Measurements from ENCODE around the gene NPIPA3.
"Not testable (repeated sequence)": the region's sequence is repeated elsewhere in the genome, so short reads cannot be mapped to it uniquely, and the experiment has no call there.

NPIPA3 gene

DNA sequence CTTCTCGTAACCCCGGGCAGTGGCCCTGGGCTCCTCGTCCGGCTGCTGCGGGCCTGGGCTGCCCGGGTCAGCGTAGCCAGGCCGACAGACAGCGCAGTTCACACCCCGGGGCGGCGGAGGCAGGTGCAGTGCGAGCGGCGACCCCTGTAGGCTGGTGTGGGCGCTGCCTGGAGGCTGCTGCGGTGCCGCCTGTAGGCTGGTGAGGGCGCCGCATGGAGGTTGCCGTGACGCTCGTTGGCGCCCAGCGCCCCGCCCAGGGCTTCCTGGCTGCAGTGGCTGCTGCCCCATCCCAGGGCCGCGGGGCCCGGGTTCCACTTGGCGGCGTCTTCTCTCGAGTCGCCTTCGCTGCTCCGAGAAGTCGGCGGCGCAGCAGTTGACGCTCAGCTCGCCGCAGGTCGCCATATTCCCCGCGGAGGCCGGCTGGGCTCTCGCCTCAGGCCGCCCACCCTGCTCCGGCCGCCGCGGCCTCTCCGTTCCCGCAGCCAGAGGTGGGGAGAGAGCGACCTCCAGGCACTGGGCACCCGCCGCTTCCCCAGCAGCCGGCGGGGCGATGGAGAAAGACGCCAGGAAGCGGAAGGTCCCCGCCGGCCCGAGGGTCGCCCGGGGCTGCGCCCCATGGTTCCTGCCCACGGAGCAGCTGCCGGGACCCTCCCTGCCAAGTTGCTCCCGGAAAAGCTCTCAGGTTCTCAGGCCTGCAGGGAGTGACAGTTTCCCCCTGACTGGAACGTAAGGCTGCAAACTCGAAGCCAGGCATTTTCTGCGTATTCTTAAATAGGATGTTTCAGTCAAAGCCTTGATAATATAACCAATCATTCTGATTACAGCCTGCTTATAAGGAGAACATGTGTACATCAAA, at the start of gene NPIPA3:
Gene NPIPA3 (plus strand): TSS at position 256 of the 856 bp plus-strand sequence. CDS start 5,533 bp downstream, outside the sequence.
- H3K4me1 ChIP-seq (ENCODE audit: control insufficient read depth, insufficient read depth, low read length); H3K9ac ChIP-seq (ENCODE audit: low read length); H3K36me3 ChIP-seq (ENCODE audit: control insufficient read depth, insufficient read depth, low read length): not testable (repeated sequence)

DNA sequence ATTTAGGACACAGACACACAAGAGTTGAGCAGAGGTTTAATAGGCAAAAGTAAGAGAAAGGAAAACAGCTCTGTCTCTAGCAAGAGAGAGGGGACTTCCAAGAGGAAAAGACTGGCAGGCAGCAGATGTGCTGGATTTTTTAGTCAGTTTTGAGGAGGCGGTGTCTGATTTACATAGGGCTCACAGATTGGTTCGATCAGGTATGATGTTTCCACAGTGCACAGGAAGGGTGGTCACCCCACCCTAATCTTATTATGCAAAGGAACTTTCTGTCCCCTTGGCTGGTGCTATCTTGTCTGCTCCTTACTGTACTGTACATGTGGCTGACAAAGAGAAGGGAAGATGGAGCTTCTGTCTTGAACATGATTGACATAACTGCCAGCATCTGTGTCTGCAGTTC, 45.1 kb upstream of the NPIPA3 start:
- Histone ChIP-seq H3K4me3 (ENCODE audit: low read depth, low read length) (no peak overlapping the region), H3K27ac (ENCODE audit: low read depth, low read length) (no peak overlapping the region), H3K4me1 (ENCODE audit: control insufficient read depth, insufficient read depth, low read length) (no peaks in the 10 kb centered on the region), H3K9me3 (ENCODE audit: control insufficient read depth, insufficient read depth, low read depth, low read length) (no peaks in the 10 kb centered on the region), H3K27me3 (ENCODE audit: control insufficient read depth, insufficient read depth, low read length) (no peaks in the 10 kb centered on the region), H3K36me3 (ENCODE audit: control insufficient read depth, insufficient read depth, low read length) (peaks cover 67% of the 10 kb centered on the region), H3K9ac (ENCODE audit: low read length) (no peak overlapping the region)

More for the DNA sequence above, at the start of gene NPIPA3:
- not testable (repeated sequence) for H3K4me3 ChIP-seq (ENCODE audit: low read depth, low read length); H3K27me3 ChIP-seq (ENCODE audit: control insufficient read depth, insufficient read depth, low read length); H3K9me3 ChIP-seq (ENCODE audit: control insufficient read depth, insufficient read depth, low read depth, low read length); H3K27ac ChIP-seq (ENCODE audit: low read depth, low read length)

DNA sequence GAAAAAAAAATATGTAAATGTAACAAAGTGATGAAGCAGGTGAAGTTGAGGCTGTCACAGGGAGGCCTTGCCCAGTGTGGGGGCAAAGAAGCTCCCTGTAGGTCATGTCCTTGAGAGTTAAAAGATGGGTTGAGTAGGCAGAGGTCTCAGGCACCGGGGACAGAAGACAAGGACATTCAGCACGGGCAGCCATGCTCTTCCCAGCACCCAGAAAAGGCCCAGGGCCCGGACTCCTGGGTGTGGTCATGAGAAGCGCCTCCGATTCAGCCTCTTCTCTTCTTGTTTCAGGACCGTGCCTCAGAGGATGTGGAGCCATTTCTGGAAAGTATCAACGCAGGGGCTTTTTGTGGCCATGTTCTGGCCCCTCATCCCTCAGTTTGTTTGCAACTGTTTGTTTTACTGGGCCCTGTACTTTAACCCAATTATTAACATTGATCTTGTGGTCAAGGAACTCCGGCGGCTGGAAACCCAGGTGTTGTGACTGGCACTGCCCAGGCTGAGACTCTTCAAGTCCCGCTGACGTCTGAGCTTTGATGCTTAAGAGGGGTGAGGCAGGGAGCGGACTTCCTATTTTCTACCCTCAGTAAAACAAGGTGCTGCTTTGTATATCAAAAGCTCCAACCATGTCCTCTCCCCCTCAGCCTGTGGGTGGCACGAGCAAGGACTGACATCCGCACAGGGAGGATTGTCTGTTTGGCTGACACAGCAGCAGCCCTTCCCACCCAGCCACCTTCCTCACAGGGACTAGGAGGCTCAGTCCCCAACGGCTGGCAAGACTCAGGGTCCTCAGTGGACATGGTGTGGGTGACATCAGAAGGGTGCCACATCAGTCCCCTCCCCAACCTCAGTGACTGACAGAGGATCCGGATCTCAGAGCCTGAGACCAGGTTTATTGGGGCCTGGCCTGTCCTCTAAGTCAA, 35.6 kb upstream of the NPIPA3 start:
- H3K4me1 ChIP-seq (ENCODE audit: control insufficient read depth, insufficient read depth, low read length), result no peaks in the 10 kb centered on the region
- H3K36me3 ChIP-seq (ENCODE audit: control insufficient read depth, insufficient read depth, low read length), result peaks cover 58% of the 10 kb centered on the region
- H3K9me3 ChIP-seq (ENCODE audit: control insufficient read depth, insufficient read depth, low read depth, low read length), result no peaks in the 10 kb centered on the region
- H3K4me3 ChIP-seq (ENCODE audit: low read depth, low read length), result no peak overlapping the region
- H3K9ac ChIP-seq (ENCODE audit: low read length), result no peak overlapping the region
- H3K27me3 ChIP-seq (ENCODE audit: control insufficient read depth, insufficient read depth, low read length), result no peaks in the 10 kb centered on the region
- H3K27ac ChIP-seq (ENCODE audit: low read depth, low read length), result no peak overlapping the region

DNA sequence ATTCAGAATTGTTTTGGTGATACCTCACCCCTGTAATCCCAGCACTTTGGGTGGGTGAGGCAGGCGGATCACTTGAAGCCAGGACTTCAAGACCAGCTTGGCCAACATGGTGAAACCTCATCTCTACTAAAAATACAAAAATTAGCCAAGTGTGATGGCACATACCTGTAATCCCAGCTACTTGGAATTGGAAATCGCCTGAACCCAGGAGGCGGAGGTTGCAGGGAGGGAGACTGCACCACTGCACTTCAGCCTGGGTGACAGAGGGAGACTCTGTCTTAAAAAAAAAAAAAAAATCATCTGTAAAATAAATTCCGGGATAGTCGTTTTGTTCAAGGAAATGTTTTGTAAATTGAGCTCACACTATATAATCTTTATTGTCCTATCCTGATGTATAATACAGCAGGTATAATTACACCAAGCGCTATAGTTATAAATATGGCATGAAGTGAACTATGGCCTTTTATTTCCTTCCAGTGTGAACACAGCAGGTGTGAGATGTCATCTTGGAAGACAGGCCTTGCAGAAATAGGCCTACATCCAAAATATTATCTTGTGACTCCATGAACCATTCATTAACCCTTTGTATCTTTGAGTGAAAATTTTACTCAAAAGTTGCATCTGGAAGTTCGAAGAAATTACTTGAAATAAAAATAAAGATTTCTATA, 34.5 kb upstream of the NPIPA3 start:
- Histone ChIP-seq H3K9me3 (ENCODE audit: control insufficient read depth, insufficient read depth, low read depth, low read length) (no peaks in the 10 kb centered on the region), H3K27ac (ENCODE audit: low read depth, low read length) (no peak overlapping the region), H3K9ac (ENCODE audit: low read length) (no peak overlapping the region), H3K27me3 (ENCODE audit: control insufficient read depth, insufficient read depth, low read length) (no peaks in the 10 kb centered on the region), H3K4me3 (ENCODE audit: low read depth, low read length) (no peak overlapping the region), H3K36me3 (ENCODE audit: control insufficient read depth, insufficient read depth, low read length) (peaks cover 51% of the 10 kb centered on the region), H3K4me1 (ENCODE audit: control insufficient read depth, insufficient read depth, low read length) (no peaks in the 10 kb centered on the region)

GRCh38 chr16:14669776-14670175, 33.4 kb upstream of the NPIPA3 start:
- H3K9me3 ChIP-seq (ENCODE audit: control insufficient read depth, insufficient read depth, low read depth, low read length), result no peaks in the 10 kb centered on the region
- peaks cover 41% of the 10 kb centered on the region for H3K36me3 ChIP-seq (ENCODE audit: control insufficient read depth, insufficient read depth, low read length)
- no peak overlapping the region for H3K27ac ChIP-seq (ENCODE audit: low read depth, low read length)
- no peak overlapping the region for H3K9ac ChIP-seq (ENCODE audit: low read length)
- H3K4me3 ChIP-seq (ENCODE audit: low read depth, low read length), result no peak overlapping the region
- H3K4me1 ChIP-seq (ENCODE audit: control insufficient read depth, insufficient read depth, low read length), result no peaks in the 10 kb centered on the region
- no peaks in the 10 kb centered on the region for H3K27me3 ChIP-seq (ENCODE audit: control insufficient read depth, insufficient read depth, low read length)

- Histone ChIP-seq H3K27me3 (ENCODE audit: control insufficient read depth, insufficient read depth, low read length) (no peaks in the 10 kb centered on the region), H3K27ac (ENCODE audit: low read depth, low read length) (no peak overlapping the region), H3K9me3 (ENCODE audit: control insufficient read depth, insufficient read depth, low read depth, low read length) (no peaks in the 10 kb centered on the region), H3K9ac (ENCODE audit: low read length) (no peak overlapping the region), H3K4me3 (ENCODE audit: low read depth, low read length) (no peak overlapping the region), H3K36me3 (ENCODE audit: control insufficient read depth, insufficient read depth, low read length) (peaks cover 14% of the 10 kb centered on the region), H3K4me1 (ENCODE audit: control insufficient read depth, insufficient read depth, low read length) (no peaks in the 10 kb centered on the region)
Observed at GRCh38 chr16:14672403-14672971, 30.7 kb upstream of the NPIPA3 start.

GRCh38 chr16:14676633-14677032, 26.6 kb upstream of the NPIPA3 start:
- Histone ChIP-seq H3K4me3 (ENCODE audit: low read depth, low read length) (no peak overlapping the region), H3K36me3 (ENCODE audit: control insufficient read depth, insufficient read depth, low read length) (no peaks in the 10 kb centered on the region), H3K4me1 (ENCODE audit: control insufficient read depth, insufficient read depth, low read length) (no peaks in the 10 kb centered on the region), H3K27ac (ENCODE audit: low read depth, low read length) (no peak overlapping the region), H3K9ac (ENCODE audit: low read length) (no peak overlapping the region), H3K27me3 (ENCODE audit: control insufficient read depth, insufficient read depth, low read length) (no peaks in the 10 kb centered on the region), H3K9me3 (ENCODE audit: control insufficient read depth, insufficient read depth, low read depth, low read length) (no peaks in the 10 kb centered on the region)

GRCh38 chr16:14677627-14678026, 25.6 kb upstream of the NPIPA3 start:
- H3K9ac ChIP-seq (ENCODE audit: low read length), result no peak overlapping the region
- no peaks in the 10 kb centered on the region for H3K4me1 ChIP-seq (ENCODE audit: control insufficient read depth, insufficient read depth, low read length)
- no peaks in the 10 kb centered on the region for H3K9me3 ChIP-seq (ENCODE audit: control insufficient read depth, insufficient read depth, low read depth, low read length)
- no peaks in the 10 kb centered on the region for H3K27me3 ChIP-seq (ENCODE audit: control insufficient read depth, insufficient read depth, low read length)
- no peak overlapping the region for H3K4me3 ChIP-seq (ENCODE audit: low read depth, low read length)
- no peaks in the 10 kb centered on the region for H3K36me3 ChIP-seq (ENCODE audit: control insufficient read depth, insufficient read depth, low read length)
- H3K27ac ChIP-seq (ENCODE audit: low read depth, low read length), result no peak overlapping the region

DNA sequence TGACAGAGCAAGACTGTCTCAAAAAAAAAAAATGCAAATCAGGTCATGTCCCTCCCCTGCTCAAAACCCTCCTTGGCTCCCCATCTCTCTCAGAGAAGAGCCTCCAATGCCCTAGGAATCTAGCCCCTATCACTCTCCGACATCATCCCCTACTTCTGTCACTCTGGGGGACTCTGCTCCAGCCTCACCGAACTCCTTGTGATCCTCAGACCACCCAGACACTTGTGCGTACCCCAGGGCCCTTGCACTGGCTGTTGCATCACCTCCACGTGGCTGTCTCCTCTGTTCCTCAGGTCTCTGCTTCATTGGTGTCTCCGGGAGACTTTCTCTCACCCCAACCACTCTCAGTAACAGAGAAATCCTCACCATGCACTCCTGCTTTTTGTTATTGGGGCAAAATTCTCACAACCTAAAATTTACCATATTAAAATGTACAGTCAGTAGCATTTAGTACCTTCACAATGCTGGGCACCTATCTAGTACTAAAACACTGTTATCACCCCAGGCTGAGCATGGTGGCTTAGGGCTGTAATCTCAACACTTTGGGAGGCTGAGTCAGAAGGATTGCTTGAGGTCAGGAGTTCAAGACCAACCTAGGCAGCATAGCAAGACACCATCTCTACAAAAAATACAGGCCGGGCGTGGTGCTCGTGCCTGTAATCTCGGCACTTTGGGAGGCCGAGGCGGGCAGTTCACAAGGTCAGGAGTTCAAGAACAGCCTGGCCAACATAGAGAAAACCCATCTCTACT, 24.3 kb upstream of the NPIPA3 start:
- Histone ChIP-seq H3K9me3 (ENCODE audit: control insufficient read depth, insufficient read depth, low read depth, low read length) (no peaks in the 10 kb centered on the region), H3K4me3 (ENCODE audit: low read depth, low read length) (no peak overlapping the region), H3K36me3 (ENCODE audit: control insufficient read depth, insufficient read depth, low read length) (no peaks in the 10 kb centered on the region), H3K27ac (ENCODE audit: low read depth, low read length) (no peak overlapping the region), H3K27me3 (ENCODE audit: control insufficient read depth, insufficient read depth, low read length) (no peaks in the 10 kb centered on the region), H3K4me1 (ENCODE audit: control insufficient read depth, insufficient read depth, low read length) (no peaks in the 10 kb centered on the region), H3K9ac (ENCODE audit: low read length) (no peak overlapping the region)

- H3K9me3 ChIP-seq (ENCODE audit: control insufficient read depth, insufficient read depth, low read depth, low read length); H3K4me3 ChIP-seq (ENCODE audit: low read depth, low read length); H3K4me1 ChIP-seq (ENCODE audit: control insufficient read depth, insufficient read depth, low read length); H3K9ac ChIP-seq (ENCODE audit: low read length); H3K27me3 ChIP-seq (ENCODE audit: control insufficient read depth, insufficient read depth, low read length); H3K27ac ChIP-seq (ENCODE audit: low read depth, low read length); H3K36me3 ChIP-seq (ENCODE audit: control insufficient read depth, insufficient read depth, low read length): not testable (repeated sequence)
Observed at GRCh38 chr16:14680396-14680795, 22.8 kb upstream of the NPIPA3 start.

All from HUES6 (cell line).